Lower lobe of right lung (tissue), 2 donors: ENCODE results near the gene ACVRL1. TPM values are rescaled to one million over a fixed set of nuclear protein-coding genes. Genes with fewer than 3 reads are reported as not detected.

Experiments used
- ATAC-seq, 2 donors: fragments of 200-7000 bp; cut with Tn5 transposase; one replicate each; pipeline ENCODE4 v1.9.1; 2020 to 2022; ENCODE audit warnings: mild to moderate bottlenecking in 2 of 2, moderate library complexity in 2 of 2
- DNase-seq: peaks from one replicate; pipeline ENCODE4 v3.0.0-alpha.2; 2020
- H3K27ac ChIP-seq: fragments of 200-600 bp; one replicate; pipeline ENCODE4 v1.8.0; 2022
- H3K27me3 ChIP-seq: fragments of 200-600 bp; one replicate; pipeline ENCODE4 v1.8.0; 2022; ENCODE audit warnings: low read depth
- H3K36me3 ChIP-seq: fragments of 200-600 bp; one replicate; pipeline ENCODE4 v1.8.0; 2022; ENCODE audit warnings: mild to moderate bottlenecking
- H3K4me1 ChIP-seq: fragments of 200-600 bp; one replicate; pipeline ENCODE4 v1.8.0; 2022
- H3K4me3 ChIP-seq: fragments of 200-600 bp; one replicate; pipeline ENCODE4 v1.8.0; 2022; ENCODE audit warnings: mild to moderate bottlenecking
- H3K9me3 ChIP-seq: fragments of 200-600 bp; one replicate; pipeline ENCODE4 v1.8.0; 2022
- CTCF ChIP-seq: fragments of 200-600 bp; IDR thresholded peaks from one replicate; pipeline ENCODE4 v1.8.0; 2022; ENCODE audit warnings: antibody characterized with exemption, mild to moderate bottlenecking
- intact Hi-C: fragments of 100-400 bp; cut with DNase I; formaldehyde crosslinking; loops from one replicate; pipeline ENCODE4 v1.11.0; 2022
- long read RNA-seq: library from polyadenylated mRNA; unstranded; transcript quantifications from one replicate; pipeline ENCODE4 v2.0.0, GENCODE V29; 2021
- total RNA-seq: library from RNA; stranded (reverse); fragmentation: NEBNext Ultra II Directional; extraction: Animal tissue kit (Norgen Biotek cat#: 25700); gene quantifications from one replicate; pipeline ENCODE4 v1.2.1, GENCODE V29; 2021
- donor health status: DM: no; HTN: yes; CAD: no; lungs with severe emphysema.

The ACVRL1 gene
- 242 TPM for total RNA-seq
- long read RNA-seq, full-length matches to known transcripts = 41 of 166 reads
- long read RNA-seq, partial matches to known transcripts = 32 of 166 reads
- long read RNA-seq, other reads (novel, unspliced or antisense) = 93 of 166 reads

GRCh38 chr12:51907083-51907855 lies at the start of gene ACVRL1:
Gene ACVRL1 (plus strand): TSS chr12:51907504. CDS start chr12:51912475, 4,971 bp downstream.
- Histone ChIP-seq H3K9me3 (no peaks in the 10 kb centered on the region), H3K4me3 (peak within 1 kb of the TSS; percentile 65), H3K4me1 (peaks cover 73% of the 10 kb centered on the region), H3K36me3 (no peaks in the 10 kb centered on the region), H3K27me3 (peaks cover 19% of the 10 kb centered on the region), H3K27ac (peak within 1 kb of the TSS; percentile 92)
- no peak for TF ChIP-seq CTCF
- DNase-seq = peak; percentile 49
- intact Hi-C loops = no loop called here
- peak; percentile 3 to 7 for ATAC-seq

GRCh38 chr12:51860986-51861385 lies 46.3 kb upstream of the ACVRL1 start:
- Histone ChIP-seq H3K27ac (no peak overlapping the region), H3K4me3 (no peak overlapping the region), H3K9me3 (no peaks in the 10 kb centered on the region), H3K4me1 (peaks cover 22% of the 10 kb centered on the region), H3K27me3 (peaks cover 38% of the 10 kb centered on the region), H3K36me3 (no peaks in the 10 kb centered on the region)
- intact Hi-C loops = no loop called here
- DNase-seq = no peak
- no peak for ATAC-seq
- no peak for TF ChIP-seq CTCF

- Histone ChIP-seq H3K27ac (no peak overlapping the region), H3K36me3 (no peaks in the 10 kb centered on the region), H3K9me3 (no peaks in the 10 kb centered on the region), H3K4me1 (peaks cover 22% of the 10 kb centered on the region), H3K4me3 (no peak overlapping the region), H3K27me3 (peaks cover 36% of the 10 kb centered on the region)
- no peak for DNase-seq
- ATAC-seq = no peak
- no peak for TF ChIP-seq CTCF
- intact Hi-C loops = no loop called here
Measured at GRCh38 chr12:51862947-51863346, 44.4 kb upstream of the ACVRL1 start.

- Histone ChIP-seq H3K27me3 (peaks cover 42% of the 10 kb centered on the region), H3K27ac (no peak overlapping the region), H3K9me3 (no peaks in the 10 kb centered on the region), H3K36me3 (no peaks in the 10 kb centered on the region), H3K4me1 (peaks cover 22% of the 10 kb centered on the region), H3K4me3 (peak overlapping the region; percentile 43)
- intact Hi-C loops = no loop called here
- peak in 1 of 2 donors; percentile 22 for ATAC-seq
- no peak for DNase-seq
- no peak for TF ChIP-seq CTCF
Measured at GRCh38 chr12:51863363-51863932, 43.9 kb upstream of the ACVRL1 start.

GRCh38 chr12:51863933-51864832 lies 43.1 kb upstream of the ACVRL1 start:
- Histone ChIP-seq H3K4me3 (peak overlapping the region; percentile 43), H3K4me1 (peaks cover 29% of the 10 kb centered on the region), H3K9me3 (no peaks in the 10 kb centered on the region), H3K36me3 (no peaks in the 10 kb centered on the region), H3K27me3 (peaks cover 48% of the 10 kb centered on the region), H3K27ac (no peak overlapping the region)
- DNase-seq (no peak), ATAC-seq (peak; percentile 35 to 40)
- intact Hi-C loops = no loop called here
- no peak for TF ChIP-seq CTCF
